IMR-90 (cell line): ENCODE results near the gene ZNF302. TPM values are rescaled to one million over a fixed set of nuclear protein-coding genes. Genes with fewer than 3 reads are reported as not detected.

Source experiments
- ATAC-seq: fragments of 200-7000 bp; cut with Tn5 transposase; 2 replicates; pipeline ENCODE4 v1.9.1; 2020; ENCODE audit warnings: low read depth, mild to moderate bottlenecking, moderate library complexity
- BruUV-seq: library from RNA; stranded (reverse); fragments of 400-500 nt; replicated peaks from 2 replicates; lab custom pipeline; 2021; lab: Mats Ljungman, UMichigan
- CTCF ChIA-PET: fragments of 300-600 bp; formaldehyde crosslinking; extraction: SDS; loops from one replicate; lab custom pipeline; 2021; ENCODE audit warnings: antibody characterized with exemption; lab: Yijun Ruan, JAX
- POLR2A ChIA-PET: fragments of 300-600 bp; sonication (Branson Sonifier 250); formaldehyde crosslinking; loops from one replicate; lab custom pipeline; 2022; ENCODE audit warnings: antibody characterized with exemption; ENCODE audit not compliant: unreplicated experiment; lab: Charles Lee
- DNase-seq: peaks from one replicate; pipeline ENCODE4 v3.0.0; 2013
- H2AFZ ChIP-seq: replicated peaks from 2 replicates; pipeline ENCODE3; 2013; ENCODE audit warnings: low read length, mild to moderate bottlenecking; ENCODE audit not compliant: poor library complexity
- H2AK5ac ChIP-seq: 2 replicates; pipeline ENCODE4 v1.6.1; 2013; ENCODE audit warnings: low read depth, low read length, inconsistent platforms
- H2AK9ac ChIP-seq: replicated peaks from 2 replicates; pipeline ENCODE3; 2013; ENCODE audit warnings: mild to moderate bottlenecking, low read depth, low read length, moderate library complexity; ENCODE audit not compliant: poor library complexity
- H2BK120ac ChIP-seq: 2 replicates; pipeline ENCODE4 v1.6.1; 2013; ENCODE audit warnings: low read depth, low read length, inconsistent platforms
- H2BK15ac ChIP-seq: 3 replicates; pipeline ENCODE4 v1.6.1; 2013; ENCODE audit warnings: low read depth, low read length, inconsistent platforms
- H2BK20ac ChIP-seq: 2 replicates; pipeline ENCODE4 v1.6.1; 2013; ENCODE audit warnings: low read depth, mild to moderate bottlenecking, inconsistent platforms, low read length, moderate library complexity
- H2BK5ac ChIP-seq: 2 replicates; pipeline ENCODE4 v1.6.1; 2013; ENCODE audit warnings: mild to moderate bottlenecking, low read depth, low read length, inconsistent platforms; ENCODE audit not compliant: poor library complexity, severe bottlenecking
- H3K14ac ChIP-seq: replicated peaks from 2 replicates; pipeline ENCODE4 v1.6.1; 2013; ENCODE audit warnings: low read depth, low read length, inconsistent platforms
- H3K18ac ChIP-seq: 2 replicates; pipeline ENCODE4 v1.6.1; 2013; ENCODE audit warnings: low read depth, low read length, control low read depth
- H3K23ac ChIP-seq: 2 replicates; pipeline ENCODE4 v1.6.1; 2013; ENCODE audit warnings: low read depth, low read length, inconsistent platforms
- H3K27ac ChIP-seq: 2 replicates; pipeline ENCODE4 v1.5.1; 2013; ENCODE audit warnings: mild to moderate bottlenecking, control low read depth, low read length; ENCODE audit not compliant: insufficient read depth
- H3K27me3 ChIP-seq: 2 replicates; pipeline ENCODE4 v1.6.1; 2013; ENCODE audit warnings: low read length; ENCODE audit not compliant: control insufficient read depth, insufficient read depth
- H3K36me3 ChIP-seq: 2 replicates; pipeline ENCODE4 v1.6.1; 2013; ENCODE audit warnings: low read length, mixed read lengths; ENCODE audit not compliant: control insufficient read depth, insufficient read depth
- H3K4ac ChIP-seq: 2 replicates; pipeline ENCODE4 v1.6.1; 2013; ENCODE audit warnings: low read depth, low read length, inconsistent platforms
- H3K4me1 ChIP-seq: 2 replicates; pipeline ENCODE4 v1.6.1; 2013; ENCODE audit warnings: low read length, mixed read lengths; ENCODE audit not compliant: control insufficient read depth, insufficient read depth
- H3K4me2 ChIP-seq: 2 replicates; pipeline ENCODE4 v1.6.1; 2013; ENCODE audit warnings: low read depth, mild to moderate bottlenecking, control low read depth, low read length, moderate library complexity
- H3K4me3 ChIP-seq: 2 replicates; pipeline ENCODE4 v1.5.1; 2013; ENCODE audit warnings: low read depth, mild to moderate bottlenecking, control low read depth, low read length, moderate library complexity; ENCODE audit not compliant: insufficient read depth
- H3K56ac ChIP-seq: 2 replicates; pipeline ENCODE4 v1.6.1; 2013; ENCODE audit warnings: low read length, inconsistent platforms; ENCODE audit not compliant: insufficient read depth; ENCODE audit errors: extremely low read depth
- H3K79me1 ChIP-seq, 2 experiments: 2 replicates each; pipeline ENCODE4 v1.6.1; 2013; ENCODE audit warnings: low read length in 2 of 2, inconsistent platforms in 1 of 2, low read depth in 1 of 2
- H3K9ac ChIP-seq: 2 replicates; pipeline ENCODE4 v1.6.1; 2013; ENCODE audit warnings: low read depth, low read length, control low read depth
- H3K9me1 ChIP-seq: 2 replicates; pipeline ENCODE4 v1.6.1; 2013; ENCODE audit warnings: low read length, inconsistent platforms; ENCODE audit not compliant: insufficient read depth
- H3K9me3 ChIP-seq: 2 replicates; pipeline ENCODE4 v1.6.1; 2013; ENCODE audit warnings: low read length; ENCODE audit not compliant: control insufficient read depth, insufficient read depth
- H4K20me1 ChIP-seq: 2 replicates; pipeline ENCODE4 v1.6.1; 2013; ENCODE audit warnings: low read length, inconsistent platforms; ENCODE audit not compliant: insufficient read depth
- H4K5ac ChIP-seq: 2 replicates; pipeline ENCODE4 v1.6.1; 2013; ENCODE audit warnings: mild to moderate bottlenecking, low read depth, low read length, control low read depth
- H4K8ac ChIP-seq, 2 experiments: 2 replicates each; pipeline ENCODE4 v1.6.1; 2013; ENCODE audit warnings: low read depth in 2 of 2, low read length in 2 of 2, control low read depth in 1 of 2, inconsistent platforms in 1 of 2
- H4K91ac ChIP-seq: 2 replicates; pipeline ENCODE4 v1.6.1; 2013; ENCODE audit warnings: low read depth, low read length, inconsistent platforms; ENCODE audit not compliant: insufficient read depth
- CHD1 ChIP-seq: IDR thresholded peaks from 2 replicates; pipeline ENCODE4 v1.6.1; 2012; ENCODE audit warnings: low read depth, low read length, improper control_type of control experiment
- MAZ ChIP-seq: IDR thresholded peaks from 2 replicates; pipeline ENCODE4 v1.6.1; 2012; ENCODE audit warnings: low read depth, mild to moderate bottlenecking, low read length, improper control_type of control experiment, moderate library complexity, borderline replicate concordance
- WGBS, 2 experiments: methylation state at CpG; one replicate each; pipeline versions ENCODE4 v1.1.5 to v1.1.7; 2013; ENCODE audit warnings: missing lambda C conversion rate in 2 of 2; ENCODE audit not compliant: insufficient read length in 1 of 2; ENCODE audit errors: extremely low coverage in 2 of 2; 5-methylcytosine and 5-hydroxymethylcytosine counted together
- dilution Hi-C: fragments of 300-500 bp; cut with HindIII; formaldehyde crosslinking; loops from one replicate; pipeline ENCODE4 v1.14.3; 2018; ENCODE audit warnings: low sequenced_read_pairs; ENCODE audit not compliant: unreplicated experiment
- in situ Hi-C: fragments of 300-500 bp; cut with MboI; formaldehyde crosslinking; loops from 3 replicates; pipeline ENCODE4 v1.14.3; 2019; ENCODE audit warnings: low sequenced_read_pairs, inconsistent platforms, mixed read lengths
- intact Hi-C: fragments of 100-400 bp; cut with micrococcal nuclease; formaldehyde crosslinking; loops from 2 replicates; pipeline ENCODE4 v1.10.0; 2022
- polyA plus RNA-seq, 3 experiments: library from polyadenylated mRNA; depleted of rRNA; stranded (reverse); fragments of >200 nt; gene quantifications; 2 replicates each; pipeline ENCODE4 v1.2.3, GENCODE V29; 2012; ENCODE audit warnings: low replicate concordance in 1 of 3
- total RNA-seq: library from RNA; depleted of rRNA; stranded (reverse); fragments of >200 nt; gene quantifications from 2 replicates; pipeline ENCODE4 v1.2.3, GENCODE V29; 2012

The ZNF302 gene
- total and polyA plus RNA-seq, 2 of the 4 experiments (the other 2 are of a cell fraction), result 9.1 to 9.5 TPM

DNA sequence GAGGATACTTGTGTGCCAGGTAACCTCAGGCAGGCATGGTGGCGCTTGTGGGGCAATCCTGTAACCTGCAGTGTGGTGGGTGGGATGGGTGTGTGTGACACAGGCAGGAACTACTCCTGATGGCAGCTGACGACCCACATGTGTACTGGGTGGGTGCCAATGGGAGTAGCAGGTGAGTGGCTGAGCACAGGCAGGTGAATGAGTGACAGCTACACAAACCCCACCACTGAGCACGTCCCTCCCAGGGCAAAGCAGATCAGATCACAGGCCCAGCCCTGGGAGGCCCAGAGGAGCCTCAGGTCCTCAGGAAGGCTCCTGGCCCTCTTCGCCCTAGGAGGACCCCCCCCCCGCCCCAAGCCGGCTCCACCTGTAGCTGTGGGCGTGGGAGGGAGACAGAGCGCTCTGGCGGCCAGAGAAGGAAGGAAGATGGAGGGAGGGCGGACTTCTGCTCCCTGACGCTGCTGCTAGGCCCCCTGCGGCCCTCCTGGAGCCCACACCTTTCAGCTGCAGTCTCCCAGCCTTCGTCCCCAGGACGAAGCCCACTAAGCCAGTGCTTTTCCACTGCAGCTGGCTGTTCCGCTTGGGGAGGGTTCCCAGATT lies 55.2 kb downstream of the ZNF302 start:
- no peak overlapping the region for H3K9ac ChIP-seq
- no peak overlapping the region for H4K91ac ChIP-seq
- BruUV-seq, result no TSS peak
- H3K4me2 ChIP-seq, result peak overlapping the region; percentile 63; the same call in 1 of the 2 replicates
- no peak for TF ChIP-seq CHD1
- TF ChIP-seq MAZ, result no peak
- H3K36me3 ChIP-seq, result peaks cover 6% of the 10 kb centered on the region; the same call in 1 of the 2 replicates
- H4K5ac ChIP-seq, result no peak overlapping the region
- H2AFZ ChIP-seq, result peak overlapping the region; percentile 76
- H2BK15ac ChIP-seq, result no peak overlapping the region
- H3K9me3 ChIP-seq, result peaks cover under 1% of the 10 kb centered on the region; the same call in 1 of the 2 replicates
- no peak overlapping the region for H2AK5ac ChIP-seq
- ChIA-PET POLR2A (no interaction called here), CTCF (no interaction called here)
- intact Hi-C loops (loop anchor here (1.0 kb wide), 1 partner anchor 195 kb away; no protein-coding TSS in a partner anchor), dilution Hi-C loops (no loop called here), in situ Hi-C loops (no loop called here)
- DNase-seq (no peak), ATAC-seq (no peak)
- H3K56ac ChIP-seq, result no peak overlapping the region
- no CpG with 5 or more reads among the region's 15 CpGs for WGBS, 2 experiments
- H3K4me1 ChIP-seq, result peaks cover 8% of the 10 kb centered on the region
- H3K14ac ChIP-seq, result no peak overlapping the region
- peaks cover 10 to 18% of the 10 kb centered on the region in 2 experiments for H3K79me1 ChIP-seq
- no peak overlapping the region for H2BK120ac ChIP-seq
- peak overlapping the region; percentile 6; the same call in 1 of the 2 replicates for H3K4me3 ChIP-seq
- peak overlapping the region; percentile 26 to 42; a peak in 2 of 4 replicates for H4K8ac ChIP-seq
- no peak overlapping the region for H3K23ac ChIP-seq
- H3K4ac ChIP-seq, result 0 out of 2 replicates have a peak overlapping the region, but pooled peaks have one; percentile 25
- H2BK20ac ChIP-seq, result no peak overlapping the region
- peaks cover under 1% of the 10 kb centered on the region; the same call in 1 of the 2 replicates for H3K27me3 ChIP-seq
- no peak overlapping the region for H2AK9ac ChIP-seq
- no peak overlapping the region for H2BK5ac ChIP-seq
- no peaks in the 10 kb centered on the region for H4K20me1 ChIP-seq
- H3K9me1 ChIP-seq, result peaks cover 4% of the 10 kb centered on the region; the same call in 1 of the 2 replicates
- no peak overlapping the region for H3K18ac ChIP-seq
- H3K27ac ChIP-seq, result no peak overlapping the region
